Left forelimb (tissue), 1 donor: ENCODE measurements around the gene ZFAND6.
"Not testable (repeated sequence)": the region's sequence is repeated elsewhere in the genome, so short reads cannot be mapped to it uniquely, and the experiment has no call there.

ENCODE experiments used
- DNase-seq: peaks from one replicate; pipeline ENCODE4 v3.0.0-alpha.2; 2018; ENCODE audit warnings: low spot score

ZFAND6 gene

GRCh38 chr15:80151148-80151547 lies 91.7 kb downstream of the ZFAND6 start:
- no peak for DNase-seq

DNA sequence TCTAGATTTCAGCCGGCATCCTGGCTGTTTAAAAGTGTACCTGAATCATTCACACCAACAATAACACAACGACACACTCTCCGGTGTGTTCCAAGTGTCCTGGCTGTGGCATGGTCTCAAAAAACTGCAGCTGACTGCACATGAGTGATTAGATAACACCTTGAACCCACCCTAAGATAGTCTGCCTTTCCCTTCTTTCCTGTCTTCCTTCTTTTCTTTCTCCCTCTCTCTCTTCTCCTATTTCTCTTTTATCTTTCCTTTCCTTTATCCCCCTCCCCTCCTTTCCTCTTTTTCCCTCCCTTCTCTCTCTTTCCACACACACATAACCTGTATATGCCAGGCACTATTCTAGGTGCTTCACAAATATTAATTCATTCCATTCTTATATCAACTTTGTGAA lies 92.1 kb downstream of the ZFAND6 start:
- DNase-seq = no peak

GRCh38 chr15:80152180-80152895 lies 92.9 kb downstream of the ZFAND6 start:
- peak; percentile 95 for DNase-seq

DNA sequence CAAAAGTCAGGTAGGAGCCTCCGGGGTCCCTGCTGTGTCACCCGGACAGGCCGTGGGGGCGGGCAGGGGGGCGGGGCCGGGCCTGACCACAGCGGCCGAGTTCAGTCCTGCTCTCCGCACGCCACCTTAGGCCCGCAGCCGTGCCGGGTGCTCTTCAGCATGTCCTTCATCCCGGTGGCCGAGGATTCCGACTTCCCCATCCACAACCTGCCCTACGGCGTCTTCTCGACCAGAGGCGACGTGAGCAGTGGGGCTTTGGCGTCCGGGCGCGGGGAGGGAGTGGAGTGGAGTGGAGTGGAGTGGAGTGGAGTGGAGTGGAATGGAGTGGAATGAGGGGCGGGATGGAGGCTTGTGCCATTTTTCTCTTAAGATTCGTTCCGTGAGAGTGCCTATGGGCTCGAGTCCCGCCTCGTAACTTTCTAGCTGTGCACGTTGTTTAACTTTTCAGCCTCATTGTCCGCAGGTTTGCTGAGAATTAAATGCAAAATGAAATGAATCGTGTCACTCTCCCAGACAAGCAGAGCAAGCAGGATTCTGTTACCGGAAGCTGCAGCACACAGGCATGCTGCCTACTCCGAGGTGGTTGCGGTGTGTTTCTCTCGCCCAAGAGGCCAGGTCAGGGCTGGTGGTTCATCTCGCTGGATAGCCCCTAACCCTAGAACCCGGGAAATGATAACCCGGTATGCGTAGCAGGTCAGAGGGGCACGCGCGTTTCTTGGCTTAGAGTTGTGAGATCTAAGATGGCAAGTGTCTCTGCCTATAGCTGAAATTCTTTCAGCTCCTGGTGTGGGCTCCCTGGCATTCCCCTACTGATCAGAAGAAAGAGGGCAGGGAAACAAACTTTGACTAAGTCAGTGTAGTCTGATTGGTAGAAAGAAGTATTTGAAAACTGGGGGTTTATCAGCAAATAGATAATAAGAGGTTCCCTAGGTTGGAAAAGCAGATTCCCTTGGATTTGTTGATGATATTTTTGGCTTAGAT lies 93.7 kb downstream of the ZFAND6 start, which contains the start of gene FAH:
Gene FAH, plus strand, starts transcription at position 104 of the 981 bp plus-strand sequence. Its CDS starts 56 bp downstream, at position 160.
- no peak for DNase-seq

DNA sequence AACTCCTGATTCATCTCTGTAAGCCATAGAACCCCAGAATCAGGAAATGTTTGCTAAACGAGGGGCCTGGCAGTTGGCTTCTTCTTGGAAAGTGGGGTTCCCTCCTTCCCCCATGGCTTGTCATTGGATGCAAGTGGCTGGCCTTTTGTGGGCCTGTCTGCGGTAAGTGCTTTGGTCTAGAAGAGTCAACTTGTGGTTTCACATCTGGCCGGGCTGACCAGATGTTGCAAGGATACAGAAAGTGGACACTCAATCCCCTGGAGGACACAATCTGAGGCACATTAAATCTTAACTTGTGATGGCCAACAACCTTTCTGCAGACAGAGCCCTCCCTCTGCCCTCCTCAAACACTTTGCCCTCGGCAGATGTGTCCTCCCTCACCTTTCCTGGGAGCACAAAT lies 94.4 kb downstream of the ZFAND6 start:
- no peak for DNase-seq

DNA sequence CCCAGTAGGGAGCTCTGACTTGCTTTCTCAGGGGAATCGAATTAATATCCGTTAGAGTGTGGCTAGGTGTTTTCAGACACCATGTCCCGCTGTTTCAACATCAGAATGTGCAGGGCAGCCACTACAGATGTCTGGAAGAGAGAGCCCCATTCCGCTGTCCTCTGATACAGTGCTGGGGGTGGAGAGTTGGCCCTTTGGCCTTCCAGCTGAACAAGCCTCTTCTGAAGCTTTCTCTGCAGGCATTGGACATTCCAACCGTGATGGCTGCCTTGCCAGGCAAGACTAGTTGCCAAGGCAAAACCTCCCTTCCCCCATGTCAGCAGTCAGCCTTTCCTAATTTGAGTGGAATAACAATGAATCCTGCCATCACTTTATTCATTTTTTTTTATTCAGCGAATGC lies 94.9 kb downstream of the ZFAND6 start:
- DNase-seq = no peak

- DNase-seq = no peak
Measured at GRCh38 chr15:80155001-80155377, 95.5 kb downstream of the ZFAND6 start.

- DNase-seq = not testable (repeated sequence)
Measured at GRCh38 chr15:80155378-80156175, 96.1 kb downstream of the ZFAND6 start.

GRCh38 chr15:80156176-80156720 lies 96.8 kb downstream of the ZFAND6 start:
- DNase-seq = no peak

GRCh38 chr15:80157215-80157614 lies 97.7 kb downstream of the ZFAND6 start:
- DNase-seq = no peak

- DNase-seq = no peak
Measured at GRCh38 chr15:80159301-80159700, 99.8 kb downstream of the ZFAND6 start.

DNA sequence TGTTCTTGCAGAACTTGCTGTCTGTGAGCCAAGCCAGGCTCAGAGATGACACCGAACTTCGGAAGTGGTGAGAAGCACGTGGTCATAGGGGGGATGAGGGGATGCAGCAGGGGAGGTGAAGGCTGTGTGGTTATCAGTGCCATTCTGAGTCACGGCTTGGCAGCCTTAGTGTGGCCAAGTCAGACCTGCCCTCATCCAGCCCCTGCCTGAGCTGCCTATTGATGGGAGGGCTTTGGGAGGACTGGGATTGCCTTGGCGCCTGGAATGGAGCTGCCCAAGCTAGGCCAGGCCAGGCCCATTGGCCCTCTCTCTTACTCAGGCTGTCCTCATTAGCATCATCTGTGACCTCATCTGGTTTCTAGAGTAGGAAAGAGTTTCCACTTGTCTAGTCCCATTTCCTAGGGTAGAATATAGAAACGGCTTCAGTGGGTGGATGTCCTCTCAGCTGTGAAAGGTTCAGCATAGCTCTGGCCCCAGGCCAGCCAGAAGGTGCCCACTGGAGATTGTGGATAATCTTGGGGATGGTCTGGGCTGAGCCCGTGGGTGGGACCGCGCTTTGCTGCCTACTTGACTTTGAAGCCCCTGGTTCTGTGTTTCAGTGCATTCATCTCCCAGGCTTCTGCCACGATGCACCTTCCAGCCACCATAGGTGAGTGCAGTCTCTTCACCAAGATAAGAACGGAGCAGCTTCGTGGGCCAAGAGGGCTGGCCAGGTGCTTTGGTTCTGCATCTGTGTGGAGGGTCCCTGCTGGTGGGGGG lies 100.5 kb downstream of the ZFAND6 start:
- DNase-seq = no peak

- DNase-seq = no peak
Measured at GRCh38 chr15:80160570-80161156, 101.2 kb downstream of the ZFAND6 start.

DNA sequence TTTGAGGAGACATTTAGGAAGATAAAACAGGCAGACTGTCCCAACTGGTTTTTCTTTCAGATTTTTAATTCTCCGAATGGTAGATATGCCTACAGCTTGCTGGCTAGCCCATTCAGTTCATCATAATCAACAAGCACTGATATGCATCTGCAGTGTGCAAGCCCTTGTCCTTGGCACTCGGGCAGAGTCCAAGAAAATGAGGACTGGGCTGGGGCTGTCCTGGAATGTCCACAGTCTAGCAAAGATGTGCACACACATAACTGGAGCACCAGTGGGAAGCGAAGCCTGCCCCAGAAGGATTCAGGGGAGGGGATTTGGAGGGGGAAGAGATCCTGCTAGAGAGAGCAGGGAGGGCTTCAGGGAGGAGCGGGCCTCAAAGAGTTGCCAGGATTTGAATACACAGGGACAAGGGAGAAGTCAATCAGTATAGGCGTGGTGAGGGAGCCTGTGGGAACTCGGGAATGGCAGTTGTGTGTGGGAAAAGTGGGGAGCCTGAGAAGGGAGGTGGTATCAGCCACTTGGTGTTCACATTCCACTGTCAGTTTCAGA lies 102.1 kb downstream of the ZFAND6 start:
- no peak for DNase-seq

DNA sequence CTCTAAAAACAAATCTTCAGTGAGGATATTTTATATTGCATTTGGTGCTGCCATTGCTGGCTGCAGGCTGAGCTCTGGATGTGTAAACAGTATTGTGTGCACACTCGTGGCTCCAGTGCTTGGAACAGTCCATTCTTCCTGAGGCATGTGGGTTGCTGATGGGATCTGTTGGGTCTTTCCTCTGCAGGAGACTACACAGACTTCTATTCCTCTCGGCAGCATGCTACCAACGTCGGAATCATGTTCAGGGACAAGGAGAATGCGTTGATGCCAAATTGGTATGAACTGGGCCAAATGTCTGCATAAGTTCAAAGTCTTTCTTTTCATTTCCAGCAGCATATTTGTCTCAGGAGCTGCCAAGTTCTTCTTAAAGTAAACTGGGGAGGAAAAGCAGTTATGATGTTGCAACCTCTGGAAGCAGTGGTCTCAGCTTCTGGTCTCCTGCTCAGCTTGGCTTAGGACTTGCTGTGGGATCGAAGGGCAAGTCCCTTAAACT lies 102.6 kb downstream of the ZFAND6 start:
- no peak for DNase-seq

DNA sequence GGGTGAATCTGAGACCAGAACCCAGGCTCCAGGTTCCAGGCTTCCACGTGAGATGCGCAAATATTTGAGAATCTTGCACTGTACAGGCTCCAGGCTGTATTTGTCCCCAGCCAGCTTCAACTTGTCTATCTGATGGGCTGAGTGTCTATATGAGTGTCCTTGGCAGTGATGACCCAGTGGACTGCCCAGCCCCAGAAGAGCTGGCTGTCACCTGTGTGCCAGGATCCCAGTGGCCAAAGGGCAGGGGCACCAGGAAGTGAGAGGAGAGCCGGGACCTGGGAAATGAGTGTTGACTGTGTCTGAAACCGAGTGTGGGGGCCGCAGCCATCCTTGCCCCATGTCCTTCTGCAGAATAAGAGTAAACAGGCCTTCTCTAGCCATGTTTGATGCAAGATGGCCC lies 103.7 kb downstream of the ZFAND6 start:
- DNase-seq = no peak

GRCh38 chr15:80163897-80164296 lies 104.4 kb downstream of the ZFAND6 start:
- no peak for DNase-seq

DNA sequence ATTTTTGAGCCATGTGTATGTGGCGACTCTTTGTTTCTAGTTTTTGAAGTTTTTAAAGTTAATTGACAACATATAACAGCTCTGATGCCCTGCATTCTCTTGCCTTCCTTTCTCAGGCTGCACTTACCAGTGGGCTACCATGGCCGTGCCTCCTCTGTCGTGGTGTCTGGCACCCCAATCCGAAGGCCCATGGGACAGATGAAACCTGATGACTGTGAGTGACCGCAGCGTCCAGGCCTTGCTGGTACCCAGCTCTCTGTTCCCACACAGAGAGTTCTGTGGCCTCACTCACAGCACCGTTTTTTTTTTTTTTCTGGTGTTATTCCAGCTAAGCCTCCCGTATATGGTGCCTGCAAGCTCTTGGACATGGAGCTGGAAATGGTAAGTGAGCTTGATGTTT lies 108.5 kb downstream of the ZFAND6 start:
- DNase-seq = no peak

DNA sequence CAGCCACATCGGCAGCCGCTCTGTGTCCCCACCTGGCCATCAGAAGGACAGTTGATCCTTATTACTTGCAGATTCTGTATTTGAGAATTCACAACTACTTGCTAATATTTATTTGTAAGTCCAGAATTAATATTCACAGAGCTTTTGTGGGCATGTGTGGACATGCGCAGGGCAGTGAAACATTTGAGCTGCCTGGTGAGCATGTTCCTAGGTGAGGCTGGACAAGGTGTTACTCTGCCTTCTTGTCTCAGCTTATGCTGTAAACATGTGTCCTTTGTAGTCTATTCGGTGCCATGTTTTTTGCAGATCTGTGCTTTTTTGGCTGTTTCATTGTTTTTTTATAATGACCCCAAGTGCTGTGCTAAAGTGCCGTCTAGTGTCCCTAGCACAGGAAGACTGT lies 108.9 kb downstream of the ZFAND6 start:
- DNase-seq = no peak

DNA sequence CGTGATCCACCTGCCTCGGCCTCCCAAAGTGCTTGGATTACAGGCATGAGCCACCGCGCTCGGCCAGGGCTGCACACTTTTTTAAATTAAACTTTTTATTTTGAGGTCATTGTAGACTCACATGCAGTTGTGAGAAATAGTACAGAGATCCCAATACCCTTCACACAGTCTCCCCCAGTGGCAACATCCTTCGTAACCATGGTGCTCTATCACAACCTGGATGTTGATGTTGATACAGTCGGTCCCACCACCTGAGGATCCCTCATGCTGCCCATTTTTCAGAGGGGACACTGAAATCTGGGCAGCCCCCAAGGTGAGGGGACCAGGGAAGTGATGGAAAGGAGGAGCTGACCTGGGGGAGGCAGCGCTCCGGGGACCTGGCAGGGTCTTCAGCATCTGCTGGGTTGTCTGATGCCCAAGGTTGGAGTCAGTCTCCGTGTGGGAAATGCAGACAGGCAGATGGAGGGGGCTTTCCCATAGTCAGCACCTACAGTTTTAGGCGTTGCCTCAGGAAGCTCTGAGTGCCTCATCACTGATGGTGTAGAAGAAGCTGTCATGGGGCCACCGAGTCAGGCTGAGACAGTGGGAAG lies 110.4 kb downstream of the ZFAND6 start:
- DNase-seq = no peak
